K562 (cell line): ENCODE data around the gene TIMP3. TPM values are rescaled to one million over a fixed set of nuclear protein-coding genes. Genes with fewer than 3 reads are reported as not detected.

Source experiments
- ATAC-seq: fragments of 200-7000 bp; cut with Tn5 transposase; 3 replicates; pipeline ENCODE4 v1.9.1; 2020; ENCODE audit warnings: moderate library complexity
- BruUV-seq: library from RNA; stranded (reverse); fragments of 400-500 nt; replicated peaks from 2 replicates; lab custom pipeline; 2021; lab: Mats Ljungman, UMichigan
- CTCF ChIA-PET: fragments of 300-600 bp; formaldehyde crosslinking; extraction: SDS; loops from one replicate; lab custom pipeline; 2021; ENCODE audit warnings: low intra/inter-chr PET ratio; lab: Yijun Ruan, JAX
- POLR2A ChIA-PET: fragments of 300-600, 350-650 bp; sonication (Branson Sonifier 250); formaldehyde crosslinking; extraction: SDS; loops from one replicate; lab custom pipeline; 2021; ENCODE audit warnings: antibody characterized with exemption, inconsistent platforms; lab: Yijun Ruan, JAX
- DNase-seq, 4 experiments: peaks; one replicate each; pipeline versions ENCODE4 v3.0.0 to v3.0.0-alpha.2; 2011 to 2018; ENCODE audit warnings: low spot score in 3 of 4, mixed read lengths in 3 of 4; ENCODE audit errors: extremely low read depth in 1 of 4
- FAIRE-seq: peaks from 2 replicates; lab custom pipeline; 2011; peaks lifted over from hg19 to GRCh38; lab: Jason Lieb, UNC
- H2AFZ ChIP-seq: 2 replicates; pipeline ENCODE4 v1.6.0; 2011; ENCODE audit warnings: low read depth, low read length, control low read depth, inconsistent platforms
- H3K27ac ChIP-seq: fragments of 200-600 bp; 3 replicates; pipeline ENCODE4 v1.8.0; 2011; ENCODE audit warnings: low read depth, mild to moderate bottlenecking, control low read depth, inconsistent platforms, low read length, moderate library complexity, mixed read lengths; ENCODE audit errors: extremely low read depth
- H3K27me3 ChIP-seq, 2 experiments: fragments of 300-600 bp in 1 of 2; 2 replicates in 1 of 2; 3 replicates in 1 of 2; pipeline versions ENCODE4 v1.6.0 to v1.8.0; 2011; ENCODE audit warnings: inconsistent platforms in 2 of 2, low read length in 2 of 2, mild to moderate bottlenecking in 1 of 2, mixed read lengths in 1 of 2, moderate library complexity in 1 of 2; ENCODE audit not compliant: control insufficient read depth in 2 of 2, insufficient read depth in 2 of 2
- H3K36me3 ChIP-seq: fragments of 300-600 bp; 3 replicates; pipeline ENCODE4 v1.8.0; 2011; ENCODE audit warnings: mild to moderate bottlenecking, low read length, inconsistent platforms; ENCODE audit not compliant: control insufficient read depth, insufficient read depth
- H3K4me1 ChIP-seq, 2 experiments: fragments of 200-600 bp in 1 of 2; replicated peaks in 1 of 2; 2 replicates in 1 of 2; 3 replicates in 1 of 2; pipeline versions ENCODE4 v1.5.1 to v1.8.0; 2011; ENCODE audit warnings: inconsistent platforms in 2 of 2, low read length in 2 of 2, mild to moderate bottlenecking in 1 of 2, mixed read lengths in 1 of 2, moderate library complexity in 1 of 2; ENCODE audit not compliant: control insufficient read depth in 2 of 2, insufficient read depth in 2 of 2
- H3K4me2 ChIP-seq: 2 replicates; pipeline ENCODE4 v1.6.1; 2011; ENCODE audit warnings: low read length, control low read depth, inconsistent platforms, mixed read lengths; ENCODE audit not compliant: insufficient read depth
- H3K4me3 ChIP-seq: fragments of 200-600 bp; sonication (generic), shearing (Covaris generic); 2 replicates; pipeline ENCODE4 v1.5.1; 2016; ENCODE audit warnings: control low read depth, inconsistent platforms
- H3K79me2 ChIP-seq: fragments of 200-600 bp; 3 replicates; pipeline ENCODE4 v1.8.0; 2011; ENCODE audit warnings: low read length, inconsistent platforms; ENCODE audit not compliant: control insufficient read depth, insufficient read depth
- H3K9ac ChIP-seq, 2 experiments: 2 replicates each; pipeline versions ENCODE4 v1.6.0 to v1.6.1; 2011; ENCODE audit warnings: low read depth in 2 of 2, low read length in 2 of 2, control low read depth in 1 of 2, inconsistent platforms in 1 of 2, mild to moderate bottlenecking in 1 of 2, mixed read lengths in 1 of 2; ENCODE audit not compliant: insufficient read depth in 1 of 2
- H3K9me1 ChIP-seq: one replicate; pipeline ENCODE4 v1.6.0; 2011; ENCODE audit warnings: inconsistent platforms, mild to moderate bottlenecking, low read length, moderate library complexity; ENCODE audit not compliant: control insufficient read depth, insufficient read depth
- H3K9me3 ChIP-seq: replicated peaks from 2 replicates; pipeline ENCODE4 v1.5.1; 2011; ENCODE audit warnings: low read depth, low read length, inconsistent platforms; ENCODE audit not compliant: control insufficient read depth, insufficient read depth
- H4K20me1 ChIP-seq: replicated peaks from 2 replicates; pipeline ENCODE4 v1.6.1; 2011; ENCODE audit warnings: low read length, inconsistent platforms, mixed read lengths; ENCODE audit not compliant: control insufficient read depth, insufficient read depth
- ASH1L ChIP-seq: fragments of 450-650 bp; IDR thresholded peaks from 2 replicates; pipeline ENCODE4 v1.6.1; 2018; ENCODE audit warnings: borderline replicate concordance, mild to moderate bottlenecking, low read depth; ENCODE audit not compliant: partially characterized antibody
- DPF2 ChIP-seq: fragments of 450-650 bp; IDR thresholded peaks from 2 replicates; pipeline ENCODE4 v1.6.1; 2016
- ETS2 ChIP-seq: IDR thresholded peaks from 2 replicates; pipeline ENCODE4 v1.6.1; 2016; ENCODE audit warnings: borderline replicate concordance, missing genetic modification characterization, mild to moderate bottlenecking, moderate library complexity, missing compliant biosample characterization; ENCODE audit not compliant: poor library complexity, severe bottlenecking
- JUND ChIP-seq, 2 experiments: IDR thresholded peaks; 2 replicates in 1 of 2; 3 replicates in 1 of 2; pipeline ENCODE4 v1.6.1; 2011; ENCODE audit warnings: borderline replicate concordance in 2 of 2, low read depth in 2 of 2, low read length in 2 of 2, improper control_type of control experiment in 1 of 2, missing biosample characterization in 1 of 2, missing genetic modification characterization in 1 of 2, missing genetic modification reagents in 1 of 2
- MAFF ChIP-seq: IDR thresholded peaks from 2 replicates; pipeline ENCODE4 v1.6.1; 2012; ENCODE audit warnings: low read length, improper control_type of control experiment
- PRDM10 ChIP-seq: fragments of 450-650 bp; IDR thresholded peaks from 2 replicates; pipeline ENCODE4 v1.6.1; 2018; ENCODE audit not compliant: partially characterized antibody
- ZNF212 ChIP-seq: fragments of 450-650 bp; formaldehyde crosslinking; IDR thresholded peaks from 2 replicates; pipeline ENCODE4 v1.4.0; 2020; ENCODE audit warnings: mild to moderate bottlenecking
- ZNF239 ChIP-seq: fragments of 250-450 bp; sonication (Bioruptor Pico); IDR thresholded peaks from 2 replicates; pipeline ENCODE4 v1.4.0; 2020; ENCODE audit warnings: mild to moderate bottlenecking
- ZSCAN29 ChIP-seq: fragments of 450-650 bp; IDR thresholded peaks from 2 replicates; pipeline ENCODE4 v1.6.1; 2017
- WGBS: fragments of 100-300 bp; shearing (Covaris generic); methylation state at CpG from one replicate; pipeline ENCODE4 v1.1.6; 2016; ENCODE audit warnings: low coverage, mixed read lengths; ENCODE audit not compliant: insufficient coverage; ENCODE audit errors: missing lambda C conversion rate; 5-methylcytosine and 5-hydroxymethylcytosine counted together
- in situ Hi-C: fragments of 300-500 bp; cut with MboI; formaldehyde crosslinking; loops from 4 replicates; pipeline ENCODE4 v1.15.0; 2018; ENCODE audit warnings: inconsistent platforms, mixed read lengths
- intact Hi-C: fragments of 100-400 bp; cut with micrococcal nuclease; formaldehyde crosslinking; loops from 2 replicates; pipeline ENCODE4 v1.14.2; 2022
- polyA plus RNA-seq, 8 experiments: library from polyadenylated mRNA; depleted of rRNA in 4 of 8; stranded (reverse) in 5 of 8; unstranded in 3 of 8; fragments of >200 nt; fragmentation: Nextera tagmentation in 2 of 8; fragmentation: Illumina TruSeq in 1 of 8; extraction: Ambion mirVana in 2 of 8; extraction: Trizol in 1 of 8; gene quantifications; 2 replicates each; pipeline versions ENCODE4 v1.2.1 to v1.2.3, GENCODE V29; 2011 to 2014; ENCODE audit warnings: inconsistent platforms in 1 of 8, missing spikeins in 1 of 8
- total RNA-seq, 7 experiments: library from RNA; depleted of rRNA in 6 of 7; stranded (reverse); fragments of >200 nt in 6 of 7; fragmentation: Illumina TruSeq in 2 of 7; extraction: Trizol in 2 of 7; gene quantifications; 2 replicates each; pipeline versions ENCODE4 v1.2.1 to v1.2.3, GENCODE V29; 2011 to 2021; ENCODE audit warnings: low replicate concordance in 1 of 7
- TF ChIP-seq, protein P1 (sequence below): fragments of 450-650 bp; IDR thresholded peaks from one replicate; pipeline ENCODE4 v1.6.1; 2018; ENCODE audit warnings: mild to moderate bottlenecking, moderate library complexity; ENCODE audit not compliant: partially characterized antibody

Gene TIMP3
- total and polyA plus RNA-seq, 9 of the 15 experiments (the other 6 are each of a cell fraction or from before 2014, with no cell fraction given), result 0.07 to 0.73 (median 0.18) TPM

DNA sequence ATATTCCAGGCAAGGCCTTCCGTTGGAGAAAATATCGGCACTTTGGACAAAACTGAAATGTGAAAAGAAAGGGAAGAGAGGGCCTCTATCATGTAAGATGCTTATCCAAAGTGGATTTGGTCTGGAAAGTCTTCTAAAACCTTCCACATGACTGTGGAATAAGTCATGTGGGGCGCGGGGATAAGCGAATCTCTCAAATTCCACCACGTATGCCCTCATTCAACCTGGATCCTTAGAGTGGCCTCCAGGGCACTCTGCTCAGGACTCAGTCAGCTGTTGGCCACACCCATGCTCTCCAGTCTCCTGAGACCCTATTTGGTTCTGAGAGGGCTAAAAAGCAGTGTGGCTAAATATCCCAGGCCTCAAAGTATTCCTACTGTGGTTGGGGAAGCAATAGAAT is 2.0 kb upstream of the TIMP3 start:
- peaks cover 0 to 13% of the 10 kb centered on the region in 2 experiments; a peak in 2 of 5 replicates for H3K4me1 ChIP-seq
- FAIRE-seq (no peak), DNase-seq (no peak), ATAC-seq (no peak)
- H3K27me3 ChIP-seq, result peaks cover 8 to 32% of the 10 kb centered on the region in 2 experiments; a peak in 4 of 5 replicates
- H3K79me2 ChIP-seq, result no peaks in the 10 kb centered on the region
- H3K9me3 ChIP-seq, result no peaks in the 10 kb centered on the region
- ChIA-PET POLR2A (interaction anchor here (0.5 to 0.6 kb wide), 2 partner anchors 121 to 128 kb away, joined by 3 read pairs; no protein-coding TSS in a partner anchor), CTCF (no interaction called here)
- no peaks in the 10 kb centered on the region for H3K9me1 ChIP-seq
- no peaks in the 10 kb centered on the region for H4K20me1 ChIP-seq
- intact Hi-C loops (no loop called here), in situ Hi-C loops (loop anchor here (5.0 kb wide), 2 partner anchors 137 to 272 kb away; no protein-coding TSS in a partner anchor)
- H2AFZ ChIP-seq, result no peak overlapping the region
- H3K27ac ChIP-seq, result no peak overlapping the region
- no peak overlapping the region for H3K9ac ChIP-seq
- H3K4me3 ChIP-seq, result no peak overlapping the region
- TF ChIP-seq MAFF (no peak), DPF2 (no peak), ZSCAN29 (no peak), ZNF239 (CRISPR knock-in tag) (no peak), ZNF212 (no peak), JUND (IDR thresholded peaks at IDR 0.05; ENCODE audit: borderline replicate concordance, low read depth, low read length) (no peak), JUND (tag; IDR thresholded peaks at IDR 0.05; ENCODE audit: borderline replicate concordance, low read depth, low read length) (no peak), ASH1L (no peak), ETS2 (tag) (no peak), PRDM10 (no peak)
- TF ChIP-seq, protein P1, sequence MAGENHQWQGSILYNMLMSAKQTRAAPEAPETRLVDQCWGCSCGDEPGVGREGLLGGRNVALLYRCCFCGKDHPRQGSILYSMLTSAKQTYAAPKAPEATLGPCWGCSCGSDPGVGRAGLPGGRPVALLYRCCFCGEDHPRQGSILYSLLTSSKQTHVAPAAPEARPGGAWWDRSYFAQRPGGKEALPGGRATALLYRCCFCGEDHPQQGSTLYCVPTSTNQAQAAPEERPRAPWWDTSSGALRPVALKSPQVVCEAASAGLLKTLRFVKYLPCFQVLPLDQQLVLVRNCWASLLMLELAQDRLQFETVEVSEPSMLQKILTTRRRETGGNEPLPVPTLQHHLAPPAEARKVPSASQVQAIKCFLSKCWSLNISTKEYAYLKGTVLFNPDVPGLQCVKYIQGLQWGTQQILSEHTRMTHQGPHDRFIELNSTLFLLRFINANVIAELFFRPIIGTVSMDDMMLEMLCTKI, result no peak
- no peak overlapping the region for H3K4me2 ChIP-seq
- no peaks in the 10 kb centered on the region for H3K36me3 ChIP-seq
- WGBS, result 25% methylated on average over 3 of the region's 6 CpGs
- no TSS peak for BruUV-seq
